Measurements from ENCODE around the gene KIZ.

- TF ChIP-seq REST (IDR thresholded peaks at IDR 0.05; ENCODE audit: low read depth) (no peak), POLR2AphosphoS5 (IDR thresholded peaks at IDR 0.05; ENCODE audit: low read depth, low read length) (no peak), CBX3 (IDR thresholded peaks at IDR 0.05; ENCODE audit: low read depth) (no peak), POLR2A (IDR thresholded peaks at IDR 0.05; ENCODE audit: borderline replicate concordance, extremely low read depth, insufficient read depth, insufficient read length) (no peak), ZNF274 (IDR thresholded peaks at IDR 0.05; ENCODE audit: low read depth, low read length) (no peak)
Observed at GRCh38 chr20:21162631-21163030, 36.7 kb downstream of the KIZ start.
